ENCODE measurements around the gene GRM4.

DNA sequence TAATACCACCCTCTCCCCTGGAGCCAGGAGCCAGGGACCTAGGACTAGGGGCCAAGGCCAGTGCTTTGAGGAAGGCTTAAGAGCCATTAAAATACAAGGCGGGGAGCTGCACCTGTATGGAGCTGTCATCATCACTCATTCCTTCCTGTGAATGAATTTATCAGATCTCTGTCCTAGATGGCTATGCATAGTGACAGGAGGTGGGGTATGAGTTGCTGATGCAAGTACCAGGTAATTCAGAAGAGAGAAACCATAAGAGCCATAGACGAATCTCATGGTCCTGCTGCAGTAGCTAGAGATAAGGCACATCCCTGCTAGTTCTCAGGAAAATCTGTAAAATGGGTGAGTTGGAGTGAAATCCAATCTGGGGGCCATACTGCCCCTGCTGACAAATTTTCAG lies 10.3 kb downstream of the GRM4 start:
- no peak for TF ChIP-seq POLR2A (IDR thresholded peaks at IDR 0.05)
- TF ChIP-seq, protein P1, sequence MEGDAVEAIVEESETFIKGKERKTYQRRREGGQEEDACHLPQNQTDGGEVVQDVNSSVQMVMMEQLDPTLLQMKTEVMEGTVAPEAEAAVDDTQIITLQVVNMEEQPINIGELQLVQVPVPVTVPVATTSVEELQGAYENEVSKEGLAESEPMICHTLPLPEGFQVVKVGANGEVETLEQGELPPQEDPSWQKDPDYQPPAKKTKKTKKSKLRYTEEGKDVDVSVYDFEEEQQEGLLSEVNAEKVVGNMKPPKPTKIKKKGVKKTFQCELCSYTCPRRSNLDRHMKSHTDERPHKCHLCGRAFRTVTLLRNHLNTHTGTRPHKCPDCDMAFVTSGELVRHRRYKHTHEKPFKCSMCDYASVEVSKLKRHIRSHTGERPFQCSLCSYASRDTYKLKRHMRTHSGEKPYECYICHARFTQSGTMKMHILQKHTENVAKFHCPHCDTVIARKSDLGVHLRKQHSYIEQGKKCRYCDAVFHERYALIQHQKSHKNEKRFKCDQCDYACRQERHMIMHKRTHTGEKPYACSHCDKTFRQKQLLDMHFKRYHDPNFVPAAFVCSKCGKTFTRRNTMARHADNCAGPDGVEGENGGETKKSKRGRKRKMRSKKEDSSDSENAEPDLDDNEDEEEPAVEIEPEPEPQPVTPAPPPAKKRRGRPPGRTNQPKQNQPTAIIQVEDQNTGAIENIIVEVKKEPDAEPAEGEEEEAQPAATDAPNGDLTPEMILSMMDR (IDR thresholded peaks at IDR 0.05), result no peak

All from Peyer's patch (tissue), 4 donors.